HepG2 (cell line): Measurements from ENCODE around the gene PLXND1. TPM values are rescaled to one million over a fixed set of nuclear protein-coding genes. Genes with fewer than 3 reads are reported as not detected.
A peak's percentile ranks its signal among the peaks of the same experiment; 100 is the strongest.

Experiments
- CBX2 ChIP-seq, 2 experiments: fragments of 200-600 bp in 1 of 2; sonication (generic); formaldehyde crosslinking in 1 of 2; IDR thresholded peaks; 2 replicates each; pipeline versions ENCODE4 v1.7.0 to v1.8.1; 2018 to 2022; ENCODE audit warnings: low read depth in 2 of 2, low read length in 1 of 2, mild to moderate bottlenecking in 1 of 2, missing genetic modification reagents in 1 of 2
- GFI1 ChIP-seq: sonication (generic); formaldehyde crosslinking; IDR thresholded peaks from 2 replicates; pipeline ENCODE4 v1.5.0; 2020; ENCODE audit warnings: missing genetic modification reagents, mild to moderate bottlenecking, borderline replicate concordance
- HBP1 ChIP-seq: IDR thresholded peaks from 2 replicates; pipeline ENCODE4 v1.6.1; 2016; ENCODE audit warnings: low read depth, control low read depth
- IKZF1 ChIP-seq: fragments of 450-650 bp; IDR thresholded peaks from 2 replicates; pipeline ENCODE4 v1.7.1; 2016
- IRF1 ChIP-seq: sonication (generic); formaldehyde crosslinking; IDR thresholded peaks from 2 replicates; pipeline ENCODE4 v1.4.0; 2020; ENCODE audit warnings: low read depth, mild to moderate bottlenecking, missing genetic modification reagents
- ISL2 ChIP-seq: sonication (generic); formaldehyde crosslinking; IDR thresholded peaks from 2 replicates; pipeline ENCODE4 v1.5.0; 2020; ENCODE audit warnings: missing genetic modification reagents
- KLF13 ChIP-seq: sonication (generic); formaldehyde crosslinking; IDR thresholded peaks from 2 replicates; pipeline ENCODE4 v1.4.0; 2020; ENCODE audit warnings: mild to moderate bottlenecking, missing genetic modification reagents
- MXD1 ChIP-seq: sonication (generic); formaldehyde crosslinking; IDR thresholded peaks from 2 replicates; pipeline ENCODE4 v1.4.0; 2020; ENCODE audit warnings: mild to moderate bottlenecking, missing genetic modification reagents
- PBX2 ChIP-seq: IDR thresholded peaks from 2 replicates; pipeline ENCODE4 v1.6.1; 2016; ENCODE audit warnings: control low read depth
- PITX1 ChIP-seq: sonication (generic); formaldehyde crosslinking; IDR thresholded peaks from 2 replicates; pipeline ENCODE4 v1.5.1; 2020; ENCODE audit warnings: mild to moderate bottlenecking, missing genetic modification reagents
- SCMH1 ChIP-seq: sonication (generic); formaldehyde crosslinking; IDR thresholded peaks from 2 replicates; pipeline ENCODE4 v1.9.0; 2021; ENCODE audit warnings: missing genetic modification reagents, mild to moderate bottlenecking, borderline replicate concordance
- ZC3H4 ChIP-seq: sonication (generic); formaldehyde crosslinking; IDR thresholded peaks from 2 replicates; pipeline ENCODE4 v1.4.0; 2020; ENCODE audit warnings: missing genetic modification reagents, borderline replicate concordance
- ZFP41 ChIP-seq: sonication (generic); formaldehyde crosslinking; IDR thresholded peaks from 2 replicates; pipeline ENCODE4 v1.4.0; 2020; ENCODE audit warnings: mild to moderate bottlenecking, missing genetic modification reagents, borderline replicate concordance
- ZNF18 ChIP-seq: sonication (generic); formaldehyde crosslinking; IDR thresholded peaks from 2 replicates; pipeline ENCODE4 v1.8.0; 2022; ENCODE audit warnings: mild to moderate bottlenecking, missing genetic modification reagents; ENCODE audit not compliant: insufficient replicate concordance
- ZNF367 ChIP-seq: sonication (generic); formaldehyde crosslinking; IDR thresholded peaks from 2 replicates; pipeline ENCODE4 v1.4.0; 2020; ENCODE audit warnings: missing genetic modification reagents, borderline replicate concordance
- ZNF609 ChIP-seq: sonication (generic); formaldehyde crosslinking; IDR thresholded peaks from 2 replicates; pipeline ENCODE4 v1.4.0; 2020; ENCODE audit warnings: mild to moderate bottlenecking, missing genetic modification reagents, borderline replicate concordance
- ZNF674 ChIP-seq: sonication (generic); formaldehyde crosslinking; IDR thresholded peaks from 2 replicates; pipeline ENCODE4 v1.5.0; 2020; ENCODE audit warnings: low read depth, mild to moderate bottlenecking, missing genetic modification reagents
- ZNF781 ChIP-seq: sonication (generic); formaldehyde crosslinking; IDR thresholded peaks from 2 replicates; pipeline ENCODE4 v1.5.1; 2020; ENCODE audit warnings: borderline replicate concordance, mild to moderate bottlenecking, missing genetic modification reagents; ENCODE audit errors: not compliant biosample characterization
- polyA plus RNA-seq, 8 experiments: library from polyadenylated mRNA; depleted of rRNA in 3 of 8; stranded (reverse) in 7 of 8; unstranded in 1 of 8; fragments of >200 nt; fragmentation: Illumina TruSeq in 4 of 8; extraction: Trizol in 4 of 8; gene quantifications; 2 replicates each; pipeline versions ENCODE4 v1.2.1 to v1.2.3, GENCODE V29; 2011 to 2016; ENCODE audit warnings: low read depth in 4 of 8, missing spikeins in 1 of 8, mixed read lengths in 1 of 8; ENCODE audit not compliant: insufficient read depth in 1 of 8
- total RNA-seq, 5 experiments: library from RNA; depleted of rRNA; stranded (reverse); fragments of >200 nt; fragmentation: Illumina TruSeq; extraction: Trizol; gene quantifications; 2 replicates each; pipeline ENCODE4 v1.2.3, GENCODE V29; 2016; ENCODE audit warnings: low read depth in 1 of 5

PLXND1 gene
- total and polyA plus RNA-seq, 2 of the 13 experiments (the other 11 are each of a cell fraction or from before 2014, with no cell fraction given), result 15.9 to 42.0 TPM

- TF ChIP-seq CBX2 (IDR thresholded peaks at IDR 0.05; ENCODE audit: low read depth, low read length), result no peak
- peak; percentile 85; the same call in 1 of the 2 replicates for TF ChIP-seq CBX2 (CRISPR knock-in tag; IDR thresholded peaks at IDR 0.05; ENCODE audit: low read depth)
- TF ChIP-seq ZFP41, result 0 out of 2 replicates have a peak, but pooled peaks have one; percentile 28
- peak; percentile 82; the same call in 1 of the 2 replicates for TF ChIP-seq ZNF609 (CRISPR knock-in tag)
- peak; percentile 69 for TF ChIP-seq PITX1
- no peak for TF ChIP-seq ZNF367 (CRISPR knock-in tag)
- no peak; the same call in none of the 2 replicates for TF ChIP-seq ZC3H4
- peak; percentile 80 for TF ChIP-seq GFI1 (CRISPR knock-in tag)
- no peak for TF ChIP-seq ZNF781 (CRISPR knock-in tag)
- TF ChIP-seq SCMH1 (CRISPR knock-in tag), result no peak
- peak; percentile 60; the same call in 1 of the 2 replicates for TF ChIP-seq ISL2
- TF ChIP-seq IKZF1, result no peak
- no peak; the same call in 1 of the 2 replicates for TF ChIP-seq KLF13 (CRISPR knock-in tag)
- no peak for TF ChIP-seq MXD1 (CRISPR knock-in tag)
- no peak for TF ChIP-seq PBX2 (CRISPR knock-in tag)
- TF ChIP-seq ZNF674 (CRISPR knock-in tag), result no peak
- no peak for TF ChIP-seq IRF1 (CRISPR knock-in tag)
- peak; percentile 80 for TF ChIP-seq HBP1 (CRISPR knock-in tag)
- peak; percentile 31 for TF ChIP-seq ZNF18
Measured at GRCh38 chr3:129626744-129627349, 20.4 kb upstream of the PLXND1 start (continued).
